Jurkat, Clone E6-1 (cell line): ENCODE results near the gene PRKN.

Experiments used
- DNase-seq: peaks from one replicate; pipeline ENCODE4 v3.0.0-alpha.2; 2011; ENCODE audit warnings: low read depth, low spot score
- H3K4me3 ChIP-seq: 2 replicates; pipeline ENCODE4 v1.5.1; 2011; ENCODE audit warnings: mild to moderate bottlenecking, low read length, control low read depth, moderate library complexity

PRKN gene

DNA sequence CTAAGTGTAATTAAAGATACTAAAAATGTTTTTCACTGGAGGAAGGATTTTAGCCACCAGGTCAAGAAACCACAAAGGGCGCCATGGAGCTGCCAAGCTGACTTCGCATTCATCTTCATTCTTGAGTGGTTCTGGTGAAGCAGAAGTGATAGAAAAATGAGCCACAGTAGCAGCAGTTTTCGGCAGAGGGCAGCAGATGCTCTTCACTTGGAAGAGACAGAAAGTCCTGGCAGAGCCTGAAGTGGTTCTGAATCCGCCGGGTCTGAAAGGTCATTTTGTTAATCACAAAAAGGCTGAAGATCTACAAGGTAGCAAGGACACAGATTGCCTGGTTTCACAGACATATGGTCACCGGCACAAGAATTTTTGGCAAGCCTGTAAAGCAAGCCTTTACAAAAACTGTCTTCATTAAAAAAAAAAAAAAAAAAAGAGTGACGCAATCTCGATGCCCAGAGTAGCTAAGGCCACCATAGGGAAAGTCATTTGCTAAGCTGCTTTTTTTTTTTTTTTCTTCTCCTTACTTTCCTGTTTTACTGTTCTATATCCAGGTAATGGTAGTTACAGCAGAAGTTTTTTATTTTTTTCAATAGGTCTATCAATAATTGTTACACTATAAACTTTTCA, 1108.6 kb downstream of the PRKN start:
- no peak overlapping the region for H3K4me3 ChIP-seq
- DNase-seq, result no peak

DNA sequence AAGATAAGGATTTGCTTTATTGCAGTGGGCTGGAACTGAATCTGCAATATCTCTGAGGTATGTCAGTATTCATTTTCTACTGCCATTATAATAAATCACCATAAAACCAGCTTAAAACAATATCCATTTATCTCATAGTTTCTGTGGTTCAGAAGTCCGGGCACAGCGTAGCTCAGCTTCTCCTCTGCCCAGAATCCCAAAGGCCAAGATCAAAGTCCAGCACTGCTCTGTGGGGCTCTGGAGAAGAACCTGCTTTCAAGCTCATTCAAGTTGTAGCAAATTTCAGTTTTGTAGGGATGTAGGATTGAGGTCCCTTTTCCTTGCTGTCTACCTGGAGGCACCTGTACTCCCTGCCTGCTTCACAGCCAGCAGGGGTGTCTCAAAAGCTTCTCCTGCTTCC, 1113.9 kb downstream of the PRKN start:
- no peak overlapping the region for H3K4me3 ChIP-seq
- no peak for DNase-seq

DNA sequence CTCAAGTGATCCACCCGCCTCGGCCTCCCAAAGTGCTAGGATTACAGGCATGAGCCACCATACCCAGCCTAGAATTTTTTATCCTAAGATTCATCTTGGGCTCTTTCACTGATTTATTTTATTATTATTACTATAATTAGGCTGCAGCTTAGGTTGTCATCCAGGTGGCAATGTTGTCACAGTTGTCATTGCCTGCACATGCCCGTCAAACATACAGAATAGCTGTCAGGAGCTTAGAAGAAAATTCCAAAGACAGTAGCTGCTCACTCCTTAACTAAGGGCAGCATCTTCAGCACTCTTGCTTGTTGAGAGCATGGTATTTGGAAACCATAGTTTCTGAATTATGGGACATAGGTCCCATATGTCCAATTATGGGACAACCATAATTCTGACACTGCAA, 1118.8 kb downstream of the PRKN start:
- no peak overlapping the region for H3K4me3 ChIP-seq
- no peak for DNase-seq

GRCh38 chr6:161607696-161608297, 1119.8 kb downstream of the PRKN start:
- no peak for DNase-seq
- no peak overlapping the region for H3K4me3 ChIP-seq

DNA sequence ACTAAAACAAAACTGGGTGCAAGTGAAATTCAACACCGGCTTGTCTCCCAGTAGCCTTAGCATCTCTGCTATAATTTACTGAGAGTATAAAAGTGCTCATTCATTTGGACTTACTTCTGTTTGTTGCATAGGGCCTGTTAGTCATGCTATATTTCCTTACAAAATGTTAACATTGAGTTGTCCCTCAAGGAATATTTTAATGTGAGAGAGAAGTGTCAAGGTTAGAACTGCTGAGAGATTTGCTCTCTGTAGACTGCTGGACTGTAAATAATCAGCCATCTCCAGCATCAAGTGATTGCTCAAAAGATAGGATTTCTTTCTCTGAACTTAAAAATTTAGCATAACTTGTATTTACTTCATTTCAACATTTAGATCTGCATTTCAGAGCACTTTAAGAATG, 1125.2 kb downstream of the PRKN start:
- no peak for DNase-seq
- no peak overlapping the region for H3K4me3 ChIP-seq

GRCh38 chr6:161598896-161599295, 1128.7 kb downstream of the PRKN start:
- no peak overlapping the region for H3K4me3 ChIP-seq
- DNase-seq, result no peak

GRCh38 chr6:161596807-161597520, 1130.6 kb downstream of the PRKN start:
- DNase-seq, result no peak

DNA sequence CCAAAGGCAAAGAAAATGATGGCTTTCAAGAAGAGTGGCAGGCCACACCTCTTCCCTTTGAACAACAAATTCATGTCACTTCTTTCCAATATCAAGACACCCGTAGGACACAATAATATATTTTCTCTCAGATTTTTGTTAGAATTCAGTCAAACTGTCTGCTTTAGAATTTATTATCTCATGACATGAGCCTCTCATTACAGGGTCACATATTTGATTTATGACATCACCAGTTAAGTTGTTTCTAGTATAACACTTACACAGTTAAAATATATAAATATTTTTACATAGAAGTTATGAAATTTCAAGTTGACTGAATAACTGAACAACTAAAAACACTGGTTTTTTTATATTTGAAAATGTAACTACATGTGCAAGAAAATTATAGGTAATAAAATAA, 1133.2 kb downstream of the PRKN start:
- DNase-seq, result no peak
- no peak overlapping the region for H3K4me3 ChIP-seq

More at GRCh38 chr6:161596807-161597520, 1130.6 kb downstream of the PRKN start:
- no peak overlapping the region for H3K4me3 ChIP-seq

- H3K4me3 ChIP-seq, result no peak overlapping the region
- DNase-seq, result no peak
These were observed 1136.5 kb downstream of the PRKN start for GRCh38 chr6:161590961-161591627.

DNA sequence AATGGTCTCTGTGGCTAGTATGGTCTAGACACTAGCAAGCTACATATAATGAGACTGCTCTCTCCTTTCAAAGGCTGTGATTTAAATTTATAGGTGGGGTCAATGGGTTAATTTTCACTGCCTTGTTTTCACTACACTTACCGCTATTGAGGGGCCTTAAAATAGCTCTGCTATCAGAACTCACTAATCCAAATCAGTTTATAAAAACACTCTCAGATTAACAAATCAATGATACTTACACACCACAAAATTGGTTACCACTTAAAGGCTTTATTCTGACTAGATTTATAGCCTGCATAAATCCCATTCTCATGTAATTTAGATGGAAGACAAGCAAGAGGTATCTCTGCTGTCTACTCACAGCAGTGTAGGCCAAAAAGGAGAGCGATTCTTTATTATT, 1140.7 kb downstream of the PRKN start:
- H3K4me3 ChIP-seq, result no peak overlapping the region
- DNase-seq, result no peak

DNA sequence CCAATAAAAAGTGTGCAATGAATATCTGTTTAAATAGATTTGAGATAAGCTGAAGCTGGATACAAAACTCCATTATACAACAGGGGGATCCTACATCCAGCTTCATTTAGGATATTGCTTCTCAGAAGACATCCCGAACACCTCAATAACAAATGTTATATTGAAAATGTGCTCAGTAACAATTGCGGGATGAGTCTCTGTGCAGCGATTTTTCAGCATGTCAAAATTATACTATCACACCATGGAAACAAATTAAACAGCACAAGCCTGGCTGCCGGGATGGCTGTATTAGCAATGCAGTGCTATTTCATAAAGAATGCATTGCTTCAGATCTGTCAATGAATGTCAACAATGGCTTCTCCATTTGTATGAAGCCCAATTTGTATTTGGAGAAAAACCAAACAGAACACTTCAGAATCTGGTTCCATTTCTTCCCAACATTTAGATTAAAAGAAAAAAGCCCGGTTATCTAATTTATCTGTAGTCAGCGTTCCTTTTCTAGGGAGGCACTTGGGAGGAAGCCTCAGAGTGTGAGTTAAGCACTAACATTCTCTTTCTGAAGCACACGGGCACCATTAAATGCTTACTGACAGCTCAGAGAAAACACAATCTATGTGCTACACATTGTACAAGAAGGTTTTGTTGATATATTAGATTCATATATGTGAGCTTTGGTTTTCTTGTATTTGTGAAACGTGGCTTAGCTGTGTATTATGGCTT, 1142.8 kb downstream of the PRKN start:
- H3K4me3 ChIP-seq, result no peak overlapping the region
- no peak for DNase-seq

- no peak overlapping the region for H3K4me3 ChIP-seq
- no peak for DNase-seq
These were observed 1143.5 kb downstream of the PRKN start for GRCh38 chr6:161584051-161584450.

DNA sequence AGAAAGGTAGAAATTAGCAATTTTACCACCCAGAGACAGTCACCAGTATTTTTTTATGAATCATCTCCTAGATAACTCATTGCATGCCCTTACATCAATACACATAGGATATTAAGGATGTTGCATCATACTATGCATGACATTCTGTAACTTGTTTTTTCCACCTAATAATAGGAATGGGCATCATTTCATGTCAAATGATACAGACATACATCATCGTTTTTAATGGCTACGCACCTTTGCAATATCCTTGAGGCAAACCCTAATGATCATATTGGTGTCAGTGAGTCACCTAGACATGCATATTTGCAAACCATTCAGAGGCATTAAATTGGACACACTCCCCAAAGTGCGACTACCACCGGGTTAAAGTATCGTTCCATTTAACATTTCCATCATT, 1144.0 kb downstream of the PRKN start:
- no peak for DNase-seq
- no peak overlapping the region for H3K4me3 ChIP-seq

DNA sequence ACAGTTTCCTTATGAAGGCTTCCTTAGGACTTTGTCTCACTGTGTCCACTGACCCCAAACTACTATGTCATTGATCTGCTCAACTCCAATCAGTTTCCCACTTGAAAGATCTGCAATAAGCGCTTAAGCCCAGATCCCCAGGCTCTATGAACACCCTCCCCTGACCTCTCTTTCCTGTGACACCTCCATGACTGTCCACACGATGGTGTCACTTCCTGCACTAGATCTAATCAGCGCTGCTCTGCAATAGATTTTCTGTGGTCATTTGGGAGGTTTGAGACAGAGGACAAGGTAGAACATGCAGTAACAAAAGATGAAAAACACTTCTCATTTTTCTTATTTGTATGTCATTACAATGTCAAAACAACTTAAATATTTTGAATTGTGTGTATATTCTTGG, 1149.1 kb downstream of the PRKN start:
- H3K4me3 ChIP-seq, result no peak overlapping the region
- DNase-seq, result no peak

DNA sequence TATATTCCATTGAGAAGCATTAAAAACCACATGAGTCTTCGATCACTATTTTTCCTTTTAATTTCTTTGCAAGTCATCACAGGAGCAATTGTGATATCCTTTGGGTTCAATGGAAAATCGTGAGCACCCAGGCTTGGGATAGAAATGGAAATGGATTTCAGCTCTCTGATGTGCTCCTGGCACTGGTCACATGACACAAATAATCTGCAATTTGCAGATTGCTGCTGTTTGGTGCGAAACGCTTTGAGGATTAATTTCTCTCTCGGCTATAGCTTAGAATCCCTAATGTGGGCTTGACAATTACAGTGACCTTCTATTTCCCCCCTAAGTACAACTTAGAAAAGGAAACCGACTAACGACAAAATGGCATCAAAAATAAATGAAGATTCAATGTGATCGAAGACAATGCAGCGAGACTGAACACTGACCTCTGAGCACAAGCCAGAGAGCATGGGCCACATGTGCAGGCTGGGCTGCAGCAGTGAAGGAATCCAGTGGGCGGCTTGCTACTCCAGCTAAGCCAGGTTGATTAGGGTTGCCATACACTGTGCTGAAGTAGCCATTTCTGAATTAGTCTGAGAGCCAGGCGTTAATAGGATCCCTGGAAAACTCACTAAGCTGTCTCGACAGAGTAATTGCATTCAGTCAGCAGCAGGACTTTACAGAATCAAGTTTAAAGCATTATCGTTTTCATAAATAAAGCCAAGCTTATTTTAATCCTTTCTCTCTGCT, 1151.9 kb downstream of the PRKN start:
- DNase-seq, result no peak
- no peak overlapping the region for H3K4me3 ChIP-seq

DNA sequence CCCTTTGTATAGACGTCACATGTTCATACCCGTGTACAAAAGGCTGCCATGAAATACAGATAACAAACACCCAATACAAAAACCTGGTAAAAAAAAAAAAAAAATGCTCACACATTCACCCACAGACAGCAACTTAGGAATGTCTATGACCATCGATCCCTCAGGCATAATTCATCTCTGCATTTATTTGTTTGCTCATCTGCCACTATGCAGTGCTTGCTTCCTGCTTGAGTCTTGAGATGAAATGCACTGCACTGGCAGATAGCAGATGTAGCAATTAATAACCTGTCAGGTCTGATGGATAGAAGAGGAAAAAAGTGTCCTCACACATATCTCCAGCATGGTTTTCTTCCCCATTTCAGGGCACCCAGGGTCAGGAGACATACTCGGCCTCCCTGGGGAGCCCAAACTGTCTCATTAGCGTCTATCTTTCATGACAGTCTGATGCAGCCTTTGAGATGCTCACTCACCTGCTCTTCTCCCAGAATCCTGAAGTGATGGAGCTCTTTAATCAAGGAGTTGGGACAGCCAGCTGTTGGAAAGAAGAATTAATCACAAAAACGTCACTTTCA, 1158.6 kb downstream of the PRKN start:
- DNase-seq, result no peak
- H3K4me3 ChIP-seq, result no peak overlapping the region

DNA sequence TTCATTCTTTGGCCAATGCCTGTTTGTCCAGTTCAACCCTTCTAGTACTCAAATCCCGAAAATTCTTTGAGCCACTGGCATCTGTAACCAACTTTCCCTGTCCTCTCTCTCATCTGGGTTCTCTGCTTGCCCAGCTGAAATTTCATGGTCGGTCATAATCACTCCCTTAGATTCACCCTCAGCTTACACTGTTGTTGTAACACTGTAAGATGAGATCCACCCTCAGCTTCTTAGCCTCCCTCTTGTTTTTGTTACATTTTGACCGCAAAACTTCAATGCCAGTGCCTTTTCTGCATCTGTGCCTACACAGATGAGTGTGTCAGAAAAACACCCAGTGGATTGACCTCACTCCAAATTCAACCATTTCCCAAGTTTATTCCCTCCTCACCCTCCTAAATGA, 1162.6 kb downstream of the PRKN start:
- no peak for DNase-seq
- no peak overlapping the region for H3K4me3 ChIP-seq

DNA sequence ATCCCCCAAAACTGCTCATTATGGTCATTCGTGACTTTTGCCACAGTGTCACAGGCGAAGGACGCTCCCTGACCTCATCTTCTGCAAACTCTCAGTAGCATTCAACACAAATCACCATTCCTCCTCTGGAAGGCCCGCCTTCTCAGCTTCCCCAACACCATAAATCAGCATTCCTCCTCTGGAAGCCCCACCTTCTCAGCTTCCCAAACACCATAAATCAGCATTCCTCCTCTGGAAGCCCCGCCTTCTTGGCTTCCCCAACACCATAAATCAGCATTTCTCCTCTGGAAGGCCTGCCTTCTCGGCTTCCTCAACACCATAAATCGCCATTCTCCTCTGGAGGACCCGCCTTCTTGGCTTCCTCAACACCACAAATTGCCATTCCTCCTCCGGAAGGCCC, 1165.7 kb downstream of the PRKN start:
- no peak for DNase-seq
- no peak overlapping the region for H3K4me3 ChIP-seq
